ENCODE measurements around the gene NDUFA7.
"Not testable (repeated sequence)": the region's sequence is repeated elsewhere in the genome, so short reads cannot be mapped to it uniquely, and the experiment has no call there.

The NDUFA7 gene

DNA sequence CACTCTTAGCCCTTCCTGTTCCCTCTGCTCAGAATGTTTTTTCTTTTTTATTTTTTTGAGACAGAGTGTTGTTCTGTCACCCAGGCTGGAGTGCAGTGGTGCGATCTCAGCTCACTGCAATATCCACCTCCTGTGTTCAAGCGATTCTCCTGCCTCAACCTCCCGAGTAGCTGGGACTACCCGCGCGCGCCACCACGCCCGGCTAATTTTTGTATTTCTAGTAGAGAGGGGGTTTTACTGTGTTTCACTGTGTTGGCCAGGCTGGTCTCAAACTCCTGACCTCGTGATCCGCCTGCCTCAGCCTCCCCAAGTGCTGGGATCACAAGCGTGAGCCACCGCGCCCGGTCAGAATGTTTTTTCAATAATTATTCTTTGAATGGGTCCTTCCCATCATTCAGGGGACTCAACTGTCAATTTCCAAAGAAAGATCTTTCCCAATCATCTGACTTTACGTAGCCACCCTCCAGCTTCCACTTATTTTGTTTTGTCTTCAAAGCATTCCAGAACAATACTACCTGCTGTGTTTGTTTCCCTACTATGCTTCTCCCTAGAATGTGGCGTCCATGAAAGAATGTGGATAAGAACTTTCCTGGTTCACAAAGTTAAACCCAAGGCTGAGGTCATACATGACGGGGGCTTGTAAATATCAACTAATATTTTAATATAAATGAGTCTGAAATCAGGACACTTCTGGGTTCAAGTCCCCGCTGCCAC is 1.2 kb downstream of the NDUFA7 start:
- Mint-ChIP-seq H3K36me3 (peaks cover 31% of the 10 kb centered on the region), H3K4me1 (peaks cover 41% of the 10 kb centered on the region), H3K27me3 (no peaks in the 10 kb centered on the region), H3K4me3 (peak overlapping the region; percentile 100), H3K9me3 (no peaks in the 10 kb centered on the region), H3K27ac (peak overlapping the region; percentile 95)
- DNase-seq, result no peak
- CTCF ChIA-PET, result interaction anchor here (0.7 to 1.7 kb wide), 4 partner anchors 28 to 186 kb away, joined by 3 to 4 read pairs (median 3); no protein-coding TSS in a partner anchor

DNA sequence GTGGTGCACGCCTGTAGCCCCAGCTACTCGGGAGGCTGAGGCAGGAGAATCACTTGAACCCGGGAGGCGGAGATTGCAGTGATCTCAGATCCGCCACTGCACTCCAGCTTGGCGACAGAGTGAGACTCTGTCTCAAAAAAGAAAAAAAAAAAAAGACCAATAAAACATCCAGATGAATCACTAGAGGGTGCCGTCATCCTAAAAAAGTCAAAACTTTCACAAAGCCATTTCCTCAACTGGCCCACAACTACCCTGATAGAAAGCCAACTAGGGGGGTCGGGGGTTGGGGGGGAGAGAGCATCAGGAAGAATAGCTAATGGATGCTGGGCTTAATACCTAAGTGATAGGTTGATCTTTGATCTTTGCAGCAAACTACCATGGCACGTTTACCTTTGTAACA is 2.3 kb downstream of the NDUFA7 start:
- H3K9me3 Mint-ChIP-seq, result not testable (repeated sequence)
- peak overlapping the region; percentile 81 for H3K27ac Mint-ChIP-seq

DNA sequence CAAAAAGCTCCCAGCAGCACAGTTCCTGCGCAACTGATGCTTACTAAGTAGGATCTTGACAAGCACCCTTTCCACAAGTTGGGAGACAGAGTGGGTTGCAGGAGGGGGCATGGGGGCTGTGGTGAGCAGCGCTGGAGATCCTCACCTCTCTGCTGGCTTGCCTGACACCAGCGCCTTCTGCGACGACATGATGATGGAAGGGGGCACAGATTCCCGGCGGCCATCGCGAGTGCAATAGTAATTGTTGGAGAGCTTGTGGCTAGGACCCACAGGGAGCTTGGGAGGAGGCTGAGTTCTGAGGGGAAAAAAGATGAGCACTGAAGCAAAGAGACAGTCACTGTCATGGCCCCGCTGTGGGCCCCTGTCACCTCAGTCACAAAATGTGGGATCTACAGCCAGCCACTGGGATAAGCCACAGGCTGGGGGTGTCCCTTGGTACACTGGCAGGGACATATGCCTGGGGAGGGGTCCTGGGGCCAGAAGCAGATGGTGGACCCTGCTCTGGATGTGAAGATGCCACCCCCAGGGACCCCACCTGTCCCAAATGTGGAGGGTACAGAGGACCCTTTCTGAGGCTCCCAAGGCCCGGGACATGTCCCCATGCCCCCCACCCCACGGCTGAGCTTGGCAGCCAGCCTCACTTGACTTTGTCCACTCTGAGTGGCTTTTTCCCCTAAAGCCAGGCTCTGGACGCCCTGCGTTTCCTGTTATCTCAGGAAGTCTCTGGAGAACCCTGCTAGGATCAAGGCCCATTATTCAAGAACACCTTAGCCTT is 4.6 kb downstream of the NDUFA7 start:
- no peak overlapping the region for H3K27ac Mint-ChIP-seq
- H3K27me3 Mint-ChIP-seq, result no peaks in the 10 kb centered on the region
- DNase-seq, result no peak
- H3K9me3 Mint-ChIP-seq, result no peaks in the 10 kb centered on the region
- peaks cover 20% of the 10 kb centered on the region for H3K4me1 Mint-ChIP-seq
- CTCF ChIA-PET, result interaction anchor here (1.1 kb wide), 1 partner anchor 31 kb away, joined by 3 read pairs; no protein-coding TSS in a partner anchor
- peaks cover 21% of the 10 kb centered on the region for H3K36me3 Mint-ChIP-seq
- H3K4me3 Mint-ChIP-seq, result no peak overlapping the region

More for the DNA sequence above, 2.3 kb downstream of the NDUFA7 start:
- CTCF ChIA-PET, result interaction anchor here (1.0 to 1.2 kb wide), 2 partner anchors 51 to 187 kb away, joined by 3 to 4 read pairs; no protein-coding TSS in a partner anchor
- H3K36me3 Mint-ChIP-seq, result peaks cover 34% of the 10 kb centered on the region
- DNase-seq, H3K27me3 Mint-ChIP-seq: not testable (repeated sequence)
- peaks cover 39% of the 10 kb centered on the region for H3K4me1 Mint-ChIP-seq
- H3K4me3 Mint-ChIP-seq, result peak overlapping the region; percentile 49

DNA sequence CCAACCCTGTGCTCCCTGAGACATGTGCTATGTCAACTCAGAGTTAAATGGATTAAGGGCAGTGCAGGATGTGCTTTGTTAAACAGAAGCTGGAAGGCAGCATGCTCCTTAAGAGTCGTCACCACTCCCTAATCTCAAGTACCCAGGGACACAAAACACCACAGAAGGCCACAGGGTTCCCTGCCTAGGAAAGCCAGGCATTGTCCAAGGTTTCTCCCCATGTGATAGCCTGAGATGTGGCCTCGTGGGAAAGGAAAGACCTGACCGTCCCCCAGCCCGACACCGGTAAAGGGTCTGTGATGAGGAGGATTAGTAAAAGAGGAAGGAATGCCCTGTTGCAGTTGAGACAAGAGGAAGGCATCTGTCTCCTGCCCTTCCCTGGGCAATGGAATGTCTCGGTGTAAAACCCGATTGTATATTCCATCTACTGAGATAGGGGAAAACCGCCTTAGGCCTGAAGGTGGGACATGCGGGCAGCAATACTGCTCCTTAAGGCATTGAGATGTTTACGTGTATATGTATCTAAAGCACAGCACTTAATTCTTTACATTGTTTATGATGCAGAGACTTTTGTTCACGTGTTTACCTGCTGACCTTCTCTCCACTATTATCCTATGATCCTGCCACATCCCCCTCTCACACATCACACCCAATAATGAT is 6.1 kb downstream of the NDUFA7 start:
- CTCF ChIA-PET, H3K27ac Mint-ChIP-seq, H3K27me3 Mint-ChIP-seq, H3K9me3 Mint-ChIP-seq, DNase-seq, H3K4me3 Mint-ChIP-seq: not testable (repeated sequence)
- Mint-ChIP-seq H3K4me1 (peaks cover 14% of the 10 kb centered on the region), H3K36me3 (peaks cover 21% of the 10 kb centered on the region)

DNA sequence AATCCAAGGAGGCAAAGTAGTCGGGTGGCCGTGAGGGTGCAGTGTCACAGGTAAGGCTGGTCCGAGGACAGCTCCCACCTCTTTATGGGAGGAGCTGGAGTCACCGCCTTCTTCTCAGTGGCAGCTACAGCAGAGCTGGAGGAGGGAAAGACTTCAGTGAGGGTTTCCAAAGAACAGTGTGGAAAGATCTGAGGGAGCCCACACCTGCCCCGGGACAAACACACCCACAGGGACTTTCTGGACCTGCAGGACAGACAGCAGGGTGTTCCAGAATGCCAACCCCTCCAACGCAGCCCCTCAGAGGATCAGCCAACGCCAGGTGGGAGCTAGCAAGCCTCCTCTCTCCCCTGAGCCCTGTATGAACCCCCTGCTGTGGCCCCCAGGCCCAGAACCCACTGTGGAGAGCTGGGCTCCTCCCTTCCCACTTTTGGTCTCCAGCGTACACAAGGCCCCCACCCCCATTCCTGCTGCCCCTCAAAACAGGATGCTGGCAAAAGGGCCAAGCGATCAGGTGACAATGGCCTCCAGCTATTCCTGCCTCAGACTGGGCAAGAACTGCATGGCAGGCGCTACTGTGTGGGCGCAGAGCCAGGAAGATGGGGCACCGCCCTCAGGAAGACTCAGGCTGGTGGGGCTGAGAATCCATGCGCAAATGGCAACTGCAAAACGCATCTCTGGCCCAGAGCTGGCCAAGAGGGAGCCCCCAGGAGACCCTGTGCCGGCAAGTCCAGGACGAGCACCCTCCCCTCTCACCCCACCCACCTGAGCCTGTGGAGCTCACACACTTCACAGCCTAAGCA is 9.5 kb downstream of the NDUFA7 start:
- H3K36me3 Mint-ChIP-seq, result peaks cover 22% of the 10 kb centered on the region
- H3K27ac Mint-ChIP-seq, result no peak overlapping the region
- H3K9me3 Mint-ChIP-seq, result no peaks in the 10 kb centered on the region
- CTCF ChIA-PET, result interaction anchor here (0.8 kb wide), 1 partner anchor 23 kb away, joined by 3 read pairs; no protein-coding TSS in a partner anchor
- H3K4me1 Mint-ChIP-seq, result peaks cover 29% of the 10 kb centered on the region
- no peak for DNase-seq
- no peaks in the 10 kb centered on the region for H3K27me3 Mint-ChIP-seq
- H3K4me3 Mint-ChIP-seq, result no peak overlapping the region

DNA sequence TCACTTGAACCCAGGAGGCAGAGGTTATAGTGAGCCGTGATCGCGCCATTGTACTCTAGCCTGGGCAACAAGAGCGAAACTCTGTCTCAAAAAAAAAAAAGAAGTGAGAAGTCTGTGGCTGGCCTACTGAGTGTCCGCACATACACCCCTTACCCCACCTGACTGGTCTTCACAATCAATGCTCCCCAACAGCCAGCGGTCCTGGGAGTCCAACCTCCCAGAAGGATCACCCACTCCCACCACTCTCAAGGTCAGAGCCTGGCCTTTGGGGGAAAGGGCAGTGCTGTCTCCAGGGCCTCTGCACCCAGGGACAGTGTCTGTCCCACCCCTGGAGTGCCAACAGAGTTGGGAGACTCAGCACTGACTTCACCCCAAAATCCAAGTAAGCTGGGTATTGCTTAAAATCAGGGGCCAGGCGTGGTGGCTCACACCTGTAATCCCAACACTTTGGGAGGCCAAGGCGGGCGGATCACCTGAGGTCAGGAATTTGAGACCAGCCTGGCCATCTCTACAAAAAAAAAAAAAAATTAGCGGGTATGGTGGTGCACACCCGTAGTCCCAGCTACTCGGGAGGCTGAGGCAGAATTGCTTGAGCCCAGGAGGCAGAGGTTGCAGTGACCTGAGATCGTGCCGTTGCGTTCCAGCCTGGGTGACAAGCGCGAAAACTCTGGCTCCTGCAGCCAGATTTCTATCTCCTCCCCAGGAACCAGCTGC is 10.7 kb downstream of the NDUFA7 start:
- no peak for DNase-seq
- Mint-ChIP-seq H3K9me3 (no peaks in the 10 kb centered on the region), H3K27me3 (no peaks in the 10 kb centered on the region), H3K36me3 (peaks cover 20% of the 10 kb centered on the region), H3K4me3 (no peak overlapping the region), H3K4me1 (peaks cover 38% of the 10 kb centered on the region), H3K27ac (no peak overlapping the region)
- CTCF ChIA-PET, result no interaction called here

DNA sequence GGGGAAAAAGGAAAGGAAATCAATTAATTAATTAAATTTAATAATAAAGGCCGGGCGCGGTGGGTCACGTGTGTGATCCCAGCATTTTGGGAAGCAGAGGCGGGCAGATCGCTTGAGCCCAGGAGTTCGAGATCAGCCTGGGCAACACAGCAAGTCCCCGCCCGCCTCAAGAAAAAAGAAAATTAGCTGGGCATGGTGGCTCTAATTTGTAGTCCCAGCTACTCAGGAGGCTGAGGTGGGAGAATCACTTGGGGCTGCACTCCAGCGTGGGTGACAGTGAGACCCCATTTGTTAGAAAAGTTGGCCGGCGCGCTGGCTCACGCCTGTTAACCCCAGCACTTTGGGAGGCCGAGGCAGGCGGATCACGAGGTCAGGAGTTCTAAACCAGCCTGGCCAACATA is 12.3 kb downstream of the NDUFA7 start:
- peaks cover 20% of the 10 kb centered on the region for H3K36me3 Mint-ChIP-seq
- peak overlapping the region; percentile 85 for H3K27ac Mint-ChIP-seq
- no peaks in the 10 kb centered on the region for H3K27me3 Mint-ChIP-seq
- no peak for DNase-seq
- H3K4me1 Mint-ChIP-seq, result peaks cover 41% of the 10 kb centered on the region
- H3K4me3 Mint-ChIP-seq, result peak overlapping the region; percentile 94
- CTCF ChIA-PET, result no interaction called here
- no peaks in the 10 kb centered on the region for H3K9me3 Mint-ChIP-seq

DNA sequence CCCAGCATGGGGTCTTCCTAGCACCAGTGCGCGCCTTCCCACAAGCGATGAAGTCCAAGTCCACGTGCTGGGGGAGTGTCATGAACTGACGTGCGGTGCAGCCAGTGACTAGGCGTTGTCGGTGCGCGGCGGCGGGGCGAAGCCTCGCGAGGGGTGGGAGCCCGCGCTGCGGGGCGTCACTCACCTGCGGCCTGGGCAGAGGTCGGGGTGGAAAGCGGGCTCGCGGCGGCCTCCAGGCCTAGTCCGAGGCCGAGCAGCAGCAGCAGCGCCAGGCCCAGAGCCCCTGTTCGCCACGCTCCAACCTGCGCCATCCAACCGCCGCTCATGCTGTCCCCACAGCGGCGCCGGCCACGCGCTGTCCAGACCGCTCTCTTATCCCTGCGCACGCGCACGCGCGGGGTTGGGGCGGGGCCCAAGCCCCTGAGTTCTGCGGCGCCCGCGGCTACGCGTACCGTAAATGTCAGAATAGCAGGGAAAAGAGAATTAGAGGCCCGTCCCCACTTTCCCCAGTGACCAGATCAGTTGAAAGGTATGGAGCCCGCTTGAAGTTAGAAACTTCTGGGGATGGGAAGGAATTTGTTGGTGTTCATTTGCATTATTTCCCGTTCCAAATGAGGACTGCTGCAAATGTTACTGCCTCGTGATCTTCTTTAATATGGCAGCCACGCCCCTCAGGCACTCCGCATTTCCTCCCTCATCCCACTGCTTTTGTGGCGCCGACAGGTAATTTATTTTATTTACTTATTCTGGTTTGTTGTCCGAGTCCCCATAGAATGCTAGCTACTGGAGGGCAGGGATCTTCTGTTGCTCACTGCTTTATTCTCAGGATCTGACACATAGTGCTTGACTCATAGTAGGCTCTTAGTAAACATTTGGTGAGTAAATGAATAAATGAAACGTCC is 13.0 kb downstream of the NDUFA7 start, which contains the start of gene CD320:
CD320 (minus strand) TSS at position 394 of the 902 bp plus-strand sequence; CDS start at position 326, 68 bp downstream.
- CTCF ChIA-PET, result no interaction called here
- Mint-ChIP-seq H3K9me3 (no peaks in the 10 kb centered on the region), H3K4me1 (peaks cover 41% of the 10 kb centered on the region), H3K27ac (peak within 1 kb of the TSS; percentile 93), H3K4me3 (peak within 1 kb of the TSS; percentile 94), H3K27me3 (no peaks in the 10 kb centered on the region), H3K36me3 (peaks cover 20% of the 10 kb centered on the region)
- DNase-seq, result peak; percentile 90

DNA sequence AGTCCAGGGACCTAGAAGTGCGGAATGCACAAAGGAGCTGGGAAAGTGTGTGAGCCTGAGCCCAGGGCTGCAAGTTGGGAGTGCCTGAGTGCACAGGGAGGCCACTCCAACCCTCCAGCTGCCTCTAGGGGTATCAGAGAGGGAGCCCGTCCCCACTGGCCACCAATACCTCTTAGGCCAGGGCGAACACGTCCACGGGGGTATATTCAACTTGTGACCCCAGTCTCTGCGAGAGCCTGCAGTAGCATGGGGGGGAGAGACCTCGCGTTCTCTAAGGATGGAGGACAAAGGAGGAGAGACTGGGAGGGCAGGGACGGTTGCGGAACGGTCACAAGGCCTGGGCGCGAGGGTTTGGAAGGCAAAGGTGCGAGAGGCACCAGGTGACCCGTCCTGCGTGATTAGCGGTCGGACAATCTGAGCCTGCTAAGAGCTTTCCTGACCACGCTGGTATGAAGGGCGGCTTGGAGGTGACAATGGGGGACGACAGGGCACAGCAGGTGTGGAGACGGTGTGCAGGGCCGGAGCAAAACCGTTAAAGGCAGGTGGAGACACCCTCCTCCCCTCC is 13.7 kb downstream of the NDUFA7 start:
- peaks cover 41% of the 10 kb centered on the region for H3K4me1 Mint-ChIP-seq
- CTCF ChIA-PET, result no interaction called here

DNA sequence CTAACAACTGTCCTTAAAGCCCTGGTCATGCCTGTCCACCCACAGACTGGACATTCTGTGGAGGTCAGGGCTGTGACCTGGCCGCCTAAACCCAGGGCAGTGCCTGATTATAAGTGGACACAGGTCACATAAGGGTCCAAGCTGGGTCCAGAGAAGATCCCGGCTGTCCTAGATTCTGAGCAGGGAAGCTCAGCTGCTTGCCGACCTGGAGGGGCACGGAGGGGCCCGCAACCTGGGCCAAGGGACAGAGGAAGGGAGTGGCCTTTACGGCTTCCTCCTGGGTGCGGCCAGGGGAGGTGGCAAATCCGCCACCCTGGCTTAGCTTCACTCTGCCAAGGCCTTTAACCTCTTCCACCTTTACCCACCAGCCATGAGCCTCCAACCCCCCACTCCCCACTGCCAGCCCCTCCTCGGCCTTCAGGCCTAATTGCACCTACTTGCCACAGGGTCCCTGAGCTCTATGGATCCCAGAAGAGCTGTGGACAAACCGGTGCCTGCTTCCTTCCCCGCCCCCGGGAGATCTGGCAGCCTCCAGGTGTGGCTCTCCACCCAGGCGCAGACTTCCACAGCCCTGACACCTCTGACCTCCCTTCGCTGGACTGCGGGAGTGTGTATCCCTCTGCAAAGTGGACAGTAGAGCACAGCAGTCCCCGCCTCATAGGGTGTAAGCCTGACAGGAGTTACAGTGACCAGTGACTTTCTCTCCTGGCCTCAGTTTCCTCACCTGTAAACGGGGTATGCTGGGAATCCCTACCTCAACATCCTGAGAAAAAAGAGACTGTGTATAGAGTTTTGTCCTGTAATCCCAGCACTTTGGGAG is 14.7 kb downstream of the NDUFA7 start:
- peaks cover 41% of the 10 kb centered on the region for H3K4me1 Mint-ChIP-seq
- CTCF ChIA-PET, result no interaction called here

More for the DNA sequence above, 13.7 kb downstream of the NDUFA7 start:
- H3K4me3 Mint-ChIP-seq, result peak overlapping the region; percentile 94
- no peaks in the 10 kb centered on the region for H3K9me3 Mint-ChIP-seq
- H3K36me3 Mint-ChIP-seq, result peaks cover 20% of the 10 kb centered on the region
- no peaks in the 10 kb centered on the region for H3K27me3 Mint-ChIP-seq
- no peak for DNase-seq
- peak overlapping the region; percentile 93 for H3K27ac Mint-ChIP-seq

DNA sequence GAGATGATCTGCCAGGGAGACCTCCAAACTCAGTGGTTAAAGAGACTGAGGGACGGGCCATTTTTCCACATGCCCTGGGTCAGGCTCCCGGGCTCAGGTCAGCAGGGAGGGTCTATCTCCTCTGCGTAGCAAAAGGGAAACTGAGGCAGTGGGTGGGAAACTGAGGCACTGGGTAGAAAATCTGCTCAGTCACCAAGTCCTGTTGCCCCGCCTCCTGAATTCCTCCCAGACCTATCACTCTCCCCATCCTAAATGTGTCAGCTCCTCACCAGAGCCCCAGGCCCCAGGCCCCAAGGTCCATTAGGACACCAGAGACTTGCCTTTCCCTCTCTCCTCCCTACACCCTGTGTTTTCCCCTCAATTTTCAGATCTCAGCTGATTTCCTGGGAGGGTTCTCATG is 15.4 kb downstream of the NDUFA7 start:
- Mint-ChIP-seq H3K27me3 (no peaks in the 10 kb centered on the region), H3K27ac (no peak overlapping the region), H3K9me3 (no peaks in the 10 kb centered on the region), H3K36me3 (peaks cover 12% of the 10 kb centered on the region), H3K4me3 (no peak overlapping the region), H3K4me1 (peaks cover 41% of the 10 kb centered on the region)
- CTCF ChIA-PET, result no interaction called here
- DNase-seq, result peak; percentile 14

More for the DNA sequence above, 14.7 kb downstream of the NDUFA7 start:
- H3K4me3 Mint-ChIP-seq, result peak overlapping the region; percentile 94
- H3K27me3 Mint-ChIP-seq, result no peaks in the 10 kb centered on the region
- peak overlapping the region; percentile 93 for H3K27ac Mint-ChIP-seq
- H3K36me3 Mint-ChIP-seq, result peaks cover 16% of the 10 kb centered on the region
- H3K9me3 Mint-ChIP-seq, result no peaks in the 10 kb centered on the region
- DNase-seq, result no peak
